GM10847 (cell line): ENCODE data around the gene MSH3.

Source experiments
- POLR2A ChIP-seq: IDR thresholded peaks from 2 replicates; pipeline ENCODE4 v1.6.1; 2011; ENCODE audit not compliant: insufficient read length; ENCODE audit errors: extremely low read depth

Gene MSH3

GRCh38 chr5:80654391-80655230 is at the start of gene MSH3, which contains the start of gene DHFR:
Gene MSH3 (plus strand): TSS chr5:80654652. CDS start chr5:80654728, 76 bp downstream.
Gene DHFR (minus strand): TSS chr5:80654983. CDS start chr5:80654489, 494 bp downstream.
- TF ChIP-seq POLR2A, result peak; percentile 44

- no peak for TF ChIP-seq POLR2A
These were observed 47.1 kb upstream of the MSH3 start for GRCh38 chr5:80607343-80607742.

- no peak for TF ChIP-seq POLR2A
These were observed 46.6 kb upstream of the MSH3 start for GRCh38 chr5:80607832-80608231.

GRCh38 chr5:80608731-80609130 is 45.7 kb upstream of the MSH3 start:
- no peak for TF ChIP-seq POLR2A

GRCh38 chr5:80609692-80610091 is 44.8 kb upstream of the MSH3 start:
- no peak for TF ChIP-seq POLR2A

- TF ChIP-seq POLR2A, result no peak
These were observed 39.1 kb upstream of the MSH3 start for GRCh38 chr5:80615266-80615914.

- TF ChIP-seq POLR2A, result no peak
These were observed 36.0 kb upstream of the MSH3 start for GRCh38 chr5:80618438-80618837.

GRCh38 chr5:80619086-80619485 is 35.4 kb upstream of the MSH3 start:
- TF ChIP-seq POLR2A, result no peak

- TF ChIP-seq POLR2A, result no peak
These were observed 34.2 kb upstream of the MSH3 start for GRCh38 chr5:80620211-80620610.

- TF ChIP-seq POLR2A, result no peak
These were observed 31.7 kb upstream of the MSH3 start for GRCh38 chr5:80622756-80623155.

GRCh38 chr5:80623999-80624398 is 30.5 kb upstream of the MSH3 start:
- TF ChIP-seq POLR2A, result no peak

- TF ChIP-seq POLR2A, result no peak
These were observed 29.2 kb upstream of the MSH3 start for GRCh38 chr5:80625230-80625629.

- no peak for TF ChIP-seq POLR2A
These were observed 25.2 kb upstream of the MSH3 start for GRCh38 chr5:80629281-80629680.

- TF ChIP-seq POLR2A, result no peak
These were observed 22.9 kb upstream of the MSH3 start for GRCh38 chr5:80631278-80632259.

- no peak for TF ChIP-seq POLR2A
These were observed 21.8 kb upstream of the MSH3 start for GRCh38 chr5:80632700-80633099.

GRCh38 chr5:80634193-80634592 is 20.3 kb upstream of the MSH3 start:
- no peak for TF ChIP-seq POLR2A

- TF ChIP-seq POLR2A, result no peak
These were observed 13.1 kb upstream of the MSH3 start for GRCh38 chr5:80641353-80641752.
